SU-DHL-6 (cell line): ENCODE data around the gene CABP2.
"Not testable (repeated sequence)": the region's sequence is repeated elsewhere in the genome, so short reads cannot be mapped to it uniquely, and the experiment has no call there.

Experiments
- EZH2phosphoT487 ChIP-seq: fragments of 200-600 bp; sonication (generic), shearing (Covaris generic); conservative IDR thresholded peaks from 2 replicates; pipeline ENCODE4 v1.6.1; 2018; ENCODE audit warnings: mild to moderate bottlenecking, antibody characterized with exemption, low read length, moderate library complexity, mixed read lengths
- TF ChIP-seq, protein P1 (sequence below): fragments of 200-600 bp; sonication (generic); IDR thresholded peaks from one replicate; pipeline ENCODE4 v1.5.1; 2017; ENCODE audit warnings: antibody characterized with exemption, mild to moderate bottlenecking, low read length, moderate library complexity; ENCODE audit not compliant: insufficient read depth, poor library complexity, severe bottlenecking

DNA sequence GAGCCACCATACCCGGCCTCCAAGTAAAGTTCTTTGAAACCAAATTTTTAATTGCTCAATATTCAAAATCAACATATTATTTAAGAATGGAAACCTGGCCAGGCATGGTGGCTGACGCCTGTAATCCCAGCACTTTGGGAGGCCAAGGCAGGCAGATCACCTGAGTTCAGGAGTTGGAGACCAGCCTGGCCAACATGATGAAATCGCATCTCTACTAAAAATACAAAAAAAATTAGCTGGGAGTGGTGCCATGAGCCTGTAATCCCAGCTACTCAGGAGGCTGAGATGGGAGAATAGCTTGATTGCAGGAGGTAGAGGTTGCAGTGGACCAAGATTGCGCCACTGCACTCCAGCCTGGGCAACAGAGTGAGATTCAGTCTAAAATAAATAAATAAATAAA lies 24.9 kb upstream of the CABP2 start:
- TF ChIP-seq, protein P1, sequence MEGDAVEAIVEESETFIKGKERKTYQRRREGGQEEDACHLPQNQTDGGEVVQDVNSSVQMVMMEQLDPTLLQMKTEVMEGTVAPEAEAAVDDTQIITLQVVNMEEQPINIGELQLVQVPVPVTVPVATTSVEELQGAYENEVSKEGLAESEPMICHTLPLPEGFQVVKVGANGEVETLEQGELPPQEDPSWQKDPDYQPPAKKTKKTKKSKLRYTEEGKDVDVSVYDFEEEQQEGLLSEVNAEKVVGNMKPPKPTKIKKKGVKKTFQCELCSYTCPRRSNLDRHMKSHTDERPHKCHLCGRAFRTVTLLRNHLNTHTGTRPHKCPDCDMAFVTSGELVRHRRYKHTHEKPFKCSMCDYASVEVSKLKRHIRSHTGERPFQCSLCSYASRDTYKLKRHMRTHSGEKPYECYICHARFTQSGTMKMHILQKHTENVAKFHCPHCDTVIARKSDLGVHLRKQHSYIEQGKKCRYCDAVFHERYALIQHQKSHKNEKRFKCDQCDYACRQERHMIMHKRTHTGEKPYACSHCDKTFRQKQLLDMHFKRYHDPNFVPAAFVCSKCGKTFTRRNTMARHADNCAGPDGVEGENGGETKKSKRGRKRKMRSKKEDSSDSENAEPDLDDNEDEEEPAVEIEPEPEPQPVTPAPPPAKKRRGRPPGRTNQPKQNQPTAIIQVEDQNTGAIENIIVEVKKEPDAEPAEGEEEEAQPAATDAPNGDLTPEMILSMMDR = not testable (repeated sequence)
- not testable (repeated sequence) for TF ChIP-seq EZH2phosphoT487
